ENCODE measurements around the gene UVRAG.
"Not testable (repeated sequence)": the region's sequence is repeated elsewhere in the genome, so short reads cannot be mapped to it uniquely, and the experiment has no call there.

The UVRAG gene

DNA sequence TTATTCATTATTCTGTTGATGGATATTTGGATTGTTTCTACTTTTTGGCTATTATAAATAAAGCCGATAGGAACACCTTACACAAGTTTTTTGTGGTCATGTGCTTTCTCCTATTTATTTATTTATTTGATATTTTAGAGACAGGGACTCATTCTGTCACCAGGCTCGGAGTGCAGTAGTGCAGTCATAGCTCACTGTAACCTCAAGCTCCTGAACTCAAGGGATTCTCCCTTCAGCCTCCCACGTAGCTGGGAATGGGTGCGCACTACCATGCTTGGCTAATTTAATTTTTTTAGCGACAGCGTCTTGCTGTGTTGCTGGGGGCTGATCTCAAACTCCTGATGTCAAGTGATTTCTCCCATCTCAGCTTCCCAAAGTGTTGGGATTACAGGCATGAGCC is 135.1 kb downstream of the UVRAG start:
- peaks cover 7 to 41% of the 10 kb centered on the region in 2 donors for H3K4me1 ChIP-seq (ENCODE audit: control insufficient read depth in 1 of 2, insufficient read depth in 2 of 2, low read length in 2 of 2)
- H3K27me3 ChIP-seq (ENCODE audit: low read depth, low read length): no peaks in the 10 kb centered on the region
- no peaks in the 10 kb centered on the region for H3K9me3 ChIP-seq (ENCODE audit: control insufficient read depth in 1 of 2, low read length in 2 of 2)
- H3K36me3 ChIP-seq (ENCODE audit: control insufficient read depth in 1 of 2, insufficient read depth in 2 of 2, low read length in 2 of 2): no peaks in the 10 kb centered on the region
- no peak overlapping the region for H3K4me3 ChIP-seq (ENCODE audit: low read depth in 1 of 2, low read length in 2 of 2)
- no peak overlapping the region for H3K27ac ChIP-seq (ENCODE audit: low read length)

- no peak overlapping the region for H3K27ac ChIP-seq (ENCODE audit: low read length)
- H3K4me1 ChIP-seq (ENCODE audit: control insufficient read depth in 1 of 2, insufficient read depth in 2 of 2, low read length in 2 of 2): peaks cover 0 to 10% of the 10 kb centered on the region in 2 donors
- H3K27me3 ChIP-seq (ENCODE audit: low read depth, low read length): no peaks in the 10 kb centered on the region
- H3K9me3 ChIP-seq (ENCODE audit: control insufficient read depth in 1 of 2, low read length in 2 of 2): no peaks in the 10 kb centered on the region
- H3K4me3 ChIP-seq (ENCODE audit: low read depth in 1 of 2, low read length in 2 of 2): no peak overlapping the region
- H3K36me3 ChIP-seq (ENCODE audit: control insufficient read depth in 1 of 2, insufficient read depth in 2 of 2, low read length in 2 of 2): no peaks in the 10 kb centered on the region
Measured at GRCh38 chr11:75954039-75954438, 139.0 kb downstream of the UVRAG start.

- Histone ChIP-seq H3K27me3 (ENCODE audit: low read depth, low read length) (no peaks in the 10 kb centered on the region), H3K4me3 (ENCODE audit: low read depth in 1 of 2, low read length in 2 of 2) (no peak overlapping the region), H3K4me1 (ENCODE audit: control insufficient read depth in 1 of 2, insufficient read depth in 2 of 2, low read length in 2 of 2) (peaks cover 0 to 6% of the 10 kb centered on the region in 2 donors), H3K27ac (ENCODE audit: low read length) (no peak overlapping the region), H3K9me3 (ENCODE audit: control insufficient read depth in 1 of 2, low read length in 2 of 2) (no peaks in the 10 kb centered on the region), H3K36me3 (ENCODE audit: control insufficient read depth in 1 of 2, insufficient read depth in 2 of 2, low read length in 2 of 2) (no peaks in the 10 kb centered on the region)
Measured at GRCh38 chr11:75955443-75955842, 140.4 kb downstream of the UVRAG start.

GRCh38 chr11:75959540-75959939 is 144.5 kb downstream of the UVRAG start:
- H3K4me3 ChIP-seq (ENCODE audit: low read depth in 1 of 2, low read length in 2 of 2): no peak overlapping the region
- H3K27ac ChIP-seq (ENCODE audit: low read length): no peak overlapping the region
- H3K36me3 ChIP-seq (ENCODE audit: control insufficient read depth in 1 of 2, insufficient read depth in 2 of 2, low read length in 2 of 2): no peaks in the 10 kb centered on the region
- H3K4me1 ChIP-seq (ENCODE audit: control insufficient read depth in 1 of 2, insufficient read depth in 2 of 2, low read length in 2 of 2): no peaks in the 10 kb centered on the region
- no peaks in the 10 kb centered on the region for H3K27me3 ChIP-seq (ENCODE audit: low read depth, low read length)
- H3K9me3 ChIP-seq (ENCODE audit: control insufficient read depth in 1 of 2, low read length in 2 of 2): no peaks in the 10 kb centered on the region

DNA sequence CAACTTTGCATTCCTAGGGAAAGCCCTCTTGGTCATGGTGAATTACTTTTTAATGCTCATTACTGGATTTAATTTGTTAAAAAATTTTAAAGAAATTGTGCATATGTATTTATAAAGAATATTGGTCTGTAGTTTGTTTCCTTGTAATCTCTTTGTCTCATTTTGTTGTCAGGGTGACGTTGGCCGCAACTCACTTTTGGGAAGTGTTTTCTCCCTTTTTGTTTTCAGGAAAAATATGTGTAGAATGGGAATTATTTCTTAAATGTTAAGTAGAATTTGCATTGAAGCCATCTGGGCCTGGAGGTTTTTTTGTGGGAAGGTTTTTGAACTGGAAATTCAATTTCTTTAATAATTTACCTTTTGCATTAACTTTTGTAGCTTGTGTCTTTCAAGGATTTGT is 149.1 kb downstream of the UVRAG start:
- Histone ChIP-seq H3K4me1 (ENCODE audit: control insufficient read depth in 1 of 2, insufficient read depth in 2 of 2, low read length in 2 of 2) (peaks cover 0 to 10% of the 10 kb centered on the region in 2 donors), H3K9me3 (ENCODE audit: control insufficient read depth in 1 of 2, low read length in 2 of 2) (no peaks in the 10 kb centered on the region), H3K36me3 (ENCODE audit: control insufficient read depth in 1 of 2, insufficient read depth in 2 of 2, low read length in 2 of 2) (no peaks in the 10 kb centered on the region), H3K4me3 (ENCODE audit: low read depth in 1 of 2, low read length in 2 of 2) (no peak overlapping the region), H3K27ac (ENCODE audit: low read length) (no peak overlapping the region), H3K27me3 (ENCODE audit: low read depth, low read length) (no peaks in the 10 kb centered on the region)

- H3K27ac ChIP-seq (ENCODE audit: low read length): no peak overlapping the region
Measured at GRCh38 chr11:75966537-75967287, 151.7 kb downstream of the UVRAG start.

DNA sequence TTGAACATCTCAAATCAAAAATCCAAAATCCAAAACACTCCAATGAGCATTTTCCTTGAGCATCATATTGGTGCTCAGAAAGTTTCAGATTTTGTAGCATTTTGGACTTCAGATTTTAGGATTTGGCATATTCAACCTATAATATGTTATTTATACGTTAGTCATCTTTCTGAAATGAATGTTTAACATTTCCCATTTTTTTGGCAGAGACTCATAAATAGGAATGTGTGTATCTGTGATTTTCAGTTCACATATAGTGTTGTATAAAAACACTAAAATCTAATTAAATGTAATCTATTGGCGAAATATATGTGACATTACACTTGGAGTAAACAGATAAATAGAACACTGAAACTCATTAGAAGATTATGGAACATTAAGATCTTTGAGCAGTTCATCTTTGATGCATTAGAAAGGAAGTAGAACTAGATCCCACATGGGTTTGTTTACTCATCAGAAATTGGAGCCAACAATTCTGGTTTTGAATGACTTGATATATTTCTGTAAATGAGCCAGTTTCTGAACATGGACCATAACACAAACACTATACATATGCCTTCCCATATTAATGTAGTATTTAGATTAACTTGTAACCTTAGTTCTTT is 153.1 kb downstream of the UVRAG start:
- Histone ChIP-seq H3K9me3 (ENCODE audit: control insufficient read depth in 1 of 2, low read length in 2 of 2) (peaks cover 0 to 3% of the 10 kb centered on the region in 2 donors), H3K27ac (ENCODE audit: low read length) (no peak overlapping the region)

More at GRCh38 chr11:75966537-75967287, 151.7 kb downstream of the UVRAG start:
- peaks cover 0 to 10% of the 10 kb centered on the region in 2 donors for H3K4me1 ChIP-seq (ENCODE audit: control insufficient read depth in 1 of 2, insufficient read depth in 2 of 2, low read length in 2 of 2)
- H3K9me3 ChIP-seq (ENCODE audit: control insufficient read depth in 1 of 2, low read length in 2 of 2): no peaks in the 10 kb centered on the region
- H3K36me3 ChIP-seq (ENCODE audit: control insufficient read depth in 1 of 2, insufficient read depth in 2 of 2, low read length in 2 of 2): no peaks in the 10 kb centered on the region
- H3K27me3 ChIP-seq (ENCODE audit: low read depth, low read length): no peaks in the 10 kb centered on the region
- no peak overlapping the region for H3K4me3 ChIP-seq (ENCODE audit: low read depth in 1 of 2, low read length in 2 of 2)

DNA sequence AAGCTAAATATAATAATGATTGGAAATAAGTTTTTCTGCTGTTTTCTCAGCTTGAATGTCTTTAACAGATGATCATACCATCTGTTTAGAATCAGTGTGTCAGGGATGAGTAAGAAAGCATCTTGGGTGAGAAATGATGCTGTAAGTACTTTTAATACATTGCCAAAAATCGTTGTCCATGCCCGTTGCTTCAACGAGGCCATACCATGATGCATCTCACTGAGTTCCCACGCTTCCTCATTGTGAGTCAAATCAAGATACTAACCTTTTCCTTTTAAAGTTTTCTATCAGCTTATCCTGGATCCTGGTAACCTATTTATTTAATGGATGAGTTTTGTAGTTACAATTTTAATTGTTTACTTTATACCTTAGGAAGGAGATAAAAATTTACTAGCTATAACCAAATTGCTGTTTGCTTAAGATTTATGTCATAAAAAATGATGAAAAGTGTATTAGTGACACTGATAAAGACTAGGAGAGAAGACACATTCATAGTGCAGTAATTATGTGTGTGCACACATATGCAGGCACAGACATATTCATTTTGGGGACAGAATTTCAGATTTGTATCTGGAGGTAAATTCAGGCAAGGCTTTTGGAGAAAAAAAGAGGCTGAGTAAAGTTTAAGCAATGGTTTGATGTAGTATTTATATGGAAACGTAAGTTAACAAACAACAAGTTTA is 154.8 kb downstream of the UVRAG start:
- no peaks in the 10 kb centered on the region for H3K27me3 ChIP-seq (ENCODE audit: low read depth, low read length)
- no peak overlapping the region for H3K27ac ChIP-seq (ENCODE audit: low read length)
- peaks cover 0 to 5% of the 10 kb centered on the region in 2 donors for H3K36me3 ChIP-seq (ENCODE audit: control insufficient read depth in 1 of 2, insufficient read depth in 2 of 2, low read length in 2 of 2)
- peaks cover 0 to 4% of the 10 kb centered on the region in 2 donors for H3K9me3 ChIP-seq (ENCODE audit: control insufficient read depth in 1 of 2, low read length in 2 of 2)
- H3K4me3 ChIP-seq (ENCODE audit: low read depth in 1 of 2, low read length in 2 of 2): no peak overlapping the region
- peaks cover 0 to 10% of the 10 kb centered on the region in 2 donors for H3K4me1 ChIP-seq (ENCODE audit: control insufficient read depth in 1 of 2, insufficient read depth in 2 of 2, low read length in 2 of 2)

More for the DNA sequence above, 153.1 kb downstream of the UVRAG start:
- peaks cover 0 to 4% of the 10 kb centered on the region in 2 donors for H3K36me3 ChIP-seq (ENCODE audit: control insufficient read depth in 1 of 2, insufficient read depth in 2 of 2, low read length in 2 of 2)
- no peak overlapping the region for H3K4me3 ChIP-seq (ENCODE audit: low read depth in 1 of 2, low read length in 2 of 2)
- H3K27me3 ChIP-seq (ENCODE audit: low read depth, low read length): no peaks in the 10 kb centered on the region
- H3K4me1 ChIP-seq (ENCODE audit: control insufficient read depth in 1 of 2, insufficient read depth in 2 of 2, low read length in 2 of 2): peaks cover 0 to 10% of the 10 kb centered on the region in 2 donors

DNA sequence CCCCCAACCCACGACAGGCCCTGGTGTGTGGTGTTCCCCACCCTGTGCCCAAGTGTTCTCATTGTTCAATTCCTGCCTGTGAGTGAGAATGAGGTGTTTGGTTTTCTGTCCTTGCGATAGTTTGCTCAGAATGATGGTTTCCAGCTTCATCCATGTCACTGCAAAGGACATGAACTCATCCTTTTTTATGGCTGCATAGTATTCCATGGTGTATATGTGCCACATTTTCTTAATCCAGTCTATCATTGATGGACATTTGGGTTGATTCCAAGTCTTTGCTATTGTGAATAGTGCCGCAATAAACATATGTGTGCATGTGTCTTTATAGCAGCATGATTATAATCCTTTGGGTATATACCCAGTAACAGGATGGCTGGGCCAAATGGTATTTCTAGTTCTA is 158.7 kb downstream of the UVRAG start:
- H3K27ac ChIP-seq (ENCODE audit: low read length); H3K36me3 ChIP-seq (ENCODE audit: control insufficient read depth in 1 of 2, insufficient read depth in 2 of 2, low read length in 2 of 2); H3K9me3 ChIP-seq (ENCODE audit: control insufficient read depth in 1 of 2, low read length in 2 of 2); H3K27me3 ChIP-seq (ENCODE audit: low read depth, low read length); H3K4me3 ChIP-seq (ENCODE audit: low read depth in 1 of 2, low read length in 2 of 2); H3K4me1 ChIP-seq (ENCODE audit: control insufficient read depth in 1 of 2, insufficient read depth in 2 of 2, low read length in 2 of 2): not testable (repeated sequence)

DNA sequence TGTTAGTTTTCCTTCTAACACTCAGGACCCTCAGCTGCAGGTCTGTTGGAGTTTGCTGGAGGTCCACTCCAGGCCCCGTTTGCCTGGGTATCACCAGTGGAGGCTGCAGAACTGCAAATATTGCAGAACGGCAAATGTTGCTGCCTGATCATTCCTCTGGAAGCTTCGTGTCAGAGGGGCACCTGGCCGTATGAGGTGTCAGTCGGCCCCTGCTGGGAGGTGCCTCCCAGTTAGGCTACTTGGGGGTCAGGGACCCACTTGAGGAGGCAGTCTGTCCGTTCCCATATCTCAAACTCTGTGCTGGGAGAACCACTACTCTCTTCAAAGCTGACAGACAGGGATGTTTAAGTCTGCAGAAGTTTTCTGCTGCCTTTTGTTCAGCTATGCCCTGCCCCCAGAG is 164.1 kb downstream of the UVRAG start:
- H3K27me3 ChIP-seq (ENCODE audit: low read depth, low read length); H3K9me3 ChIP-seq (ENCODE audit: control insufficient read depth in 1 of 2, low read length in 2 of 2); H3K4me3 ChIP-seq (ENCODE audit: low read depth in 1 of 2, low read length in 2 of 2); H3K36me3 ChIP-seq (ENCODE audit: control insufficient read depth in 1 of 2, insufficient read depth in 2 of 2, low read length in 2 of 2); H3K27ac ChIP-seq (ENCODE audit: low read length); H3K4me1 ChIP-seq (ENCODE audit: control insufficient read depth in 1 of 2, insufficient read depth in 2 of 2, low read length in 2 of 2): not testable (repeated sequence)

DNA sequence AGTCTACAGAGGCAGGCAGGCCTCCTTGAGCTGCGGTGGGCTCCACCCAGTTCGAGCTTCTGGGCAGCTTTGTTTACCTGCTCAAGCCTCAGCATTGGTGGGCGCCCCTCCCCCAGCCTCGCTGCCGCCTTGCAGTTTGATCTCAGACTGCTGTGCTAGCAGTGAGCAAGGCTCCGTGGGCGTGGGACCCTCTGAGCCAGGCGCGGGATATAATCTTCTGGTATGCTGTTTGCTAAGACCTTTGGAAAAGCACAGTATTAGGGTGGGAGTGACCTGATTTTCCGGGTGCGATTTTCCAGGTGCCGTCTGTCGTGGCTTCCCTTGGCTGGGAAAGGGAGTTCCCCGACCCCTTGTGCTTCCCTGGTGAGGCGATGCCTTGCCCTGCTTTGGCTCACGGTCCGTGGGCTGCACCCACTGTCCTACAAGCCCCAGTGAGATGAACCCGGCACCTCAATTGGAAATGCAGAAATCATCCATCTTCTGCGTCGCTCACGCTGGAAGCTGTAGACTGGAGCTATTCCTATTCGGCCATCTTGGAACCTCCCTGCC is 164.5 kb downstream of the UVRAG start:
- H3K27me3 ChIP-seq (ENCODE audit: low read depth, low read length); H3K27ac ChIP-seq (ENCODE audit: low read length); H3K9me3 ChIP-seq (ENCODE audit: control insufficient read depth in 1 of 2, low read length in 2 of 2); H3K4me1 ChIP-seq (ENCODE audit: control insufficient read depth in 1 of 2, insufficient read depth in 2 of 2, low read length in 2 of 2); H3K4me3 ChIP-seq (ENCODE audit: low read depth in 1 of 2, low read length in 2 of 2): not testable (repeated sequence)
- peaks cover 4 to 13% of the 10 kb centered on the region in 2 donors for H3K36me3 ChIP-seq (ENCODE audit: control insufficient read depth in 1 of 2, insufficient read depth in 2 of 2, low read length in 2 of 2)

All from muscle layer of duodenum (tissue), 2 donors.